Muscle layer of colon (tissue), 2 donors: Measurements from ENCODE around the gene TSPAN11.
"Not testable (repeated sequence)": the region's sequence is repeated elsewhere in the genome, so short reads cannot be mapped to it uniquely, and the experiment has no call there.

Source experiments
- H3K27ac ChIP-seq: one replicate; pipeline ENCODE4 v1.7.0; 2013; ENCODE audit warnings: low read depth, mild to moderate bottlenecking, low read length, moderate library complexity
- H3K27me3 ChIP-seq, 2 donors: one replicate each; pipeline ENCODE4 v1.7.0; 2013; ENCODE audit warnings: low read length in 2 of 2, mild to moderate bottlenecking in 2 of 2; ENCODE audit not compliant: insufficient read depth in 2 of 2, control insufficient read depth in 1 of 2
- H3K36me3 ChIP-seq: one replicate; pipeline ENCODE4 v1.7.0; 2013; ENCODE audit warnings: mild to moderate bottlenecking, low read length; ENCODE audit not compliant: insufficient read depth
- H3K4me1 ChIP-seq: one replicate; pipeline ENCODE4 v1.7.0; 2013; ENCODE audit warnings: mild to moderate bottlenecking, low read length; ENCODE audit not compliant: insufficient read depth
- H3K4me3 ChIP-seq, 2 donors: one replicate each; pipeline ENCODE4 v1.7.0; 2013; ENCODE audit warnings: low read length in 2 of 2, low read depth in 1 of 2, mild to moderate bottlenecking in 1 of 2, moderate library complexity in 1 of 2
- H3K9ac ChIP-seq: one replicate; pipeline ENCODE4 v1.7.0; 2013; ENCODE audit warnings: low read length
- H3K9me3 ChIP-seq: one replicate; pipeline ENCODE4 v1.7.0; 2013; ENCODE audit warnings: mild to moderate bottlenecking, low read length
- donor health status: abdominal sarcoma.
- donor health status: Adenocarcinoma of cecum.

TSPAN11 gene

DNA sequence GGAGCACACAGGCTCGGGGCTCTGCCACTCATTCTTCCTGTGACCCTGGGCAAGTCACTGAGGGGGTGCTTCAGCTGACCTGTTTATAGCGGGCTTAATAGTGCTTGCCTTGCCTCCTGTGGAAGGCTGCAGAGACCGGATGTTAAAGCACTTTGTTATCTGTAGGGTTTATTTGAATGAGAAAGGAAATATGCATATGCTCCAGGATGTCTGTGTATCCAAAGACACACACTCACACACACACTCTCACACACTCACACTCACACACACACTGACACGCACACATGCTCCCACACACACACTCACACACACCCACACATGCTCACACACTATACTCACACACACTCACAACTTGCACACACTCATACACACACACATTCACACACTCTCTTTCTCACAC is 91.0 kb downstream of the TSPAN11 start:
- Histone ChIP-seq H3K27ac (no peak overlapping the region), H3K4me3 (no peak overlapping the region), H3K9me3 (no peaks in the 10 kb centered on the region), H3K27me3 (no peaks in the 10 kb centered on the region), H3K4me1 (no peaks in the 10 kb centered on the region), H3K36me3 (no peaks in the 10 kb centered on the region), H3K9ac (no peak overlapping the region)

DNA sequence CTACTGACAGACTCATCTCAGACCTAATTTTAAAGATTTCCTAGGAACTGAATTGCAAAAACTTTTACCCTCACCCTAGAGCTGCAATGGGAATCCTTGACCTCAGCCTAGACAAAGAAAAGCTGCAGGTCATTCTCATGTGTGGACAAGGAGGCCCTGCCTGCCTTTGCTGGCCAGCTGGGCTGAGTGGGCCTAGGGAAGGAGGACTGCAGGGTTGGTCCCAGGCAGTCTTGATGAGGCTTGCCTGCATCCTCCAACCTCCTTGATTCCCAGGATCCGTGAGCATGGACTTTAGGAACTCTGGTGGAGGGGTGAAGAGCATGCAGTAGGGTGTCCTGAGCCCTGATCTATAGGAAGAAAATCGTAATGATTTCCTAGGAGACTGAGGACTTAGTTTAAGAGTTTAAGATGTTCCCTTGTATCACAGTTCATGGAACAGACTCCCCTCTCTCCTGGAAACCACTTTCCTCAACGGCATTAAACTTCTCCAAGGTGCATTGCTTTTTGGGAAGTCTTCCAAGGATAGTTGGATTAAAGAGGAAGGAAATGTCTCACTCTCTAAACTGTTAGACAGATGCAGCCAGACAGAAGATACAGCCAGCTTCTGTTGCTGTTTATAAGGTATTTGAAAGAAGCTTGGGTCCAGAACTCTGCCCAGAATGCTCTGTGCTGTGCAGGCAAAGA is 91.7 kb downstream of the TSPAN11 start:
- Histone ChIP-seq H3K27ac (no peak overlapping the region), H3K36me3 (no peaks in the 10 kb centered on the region), H3K4me3 (no peak overlapping the region), H3K9ac (no peak overlapping the region), H3K9me3 (no peaks in the 10 kb centered on the region), H3K27me3 (no peaks in the 10 kb centered on the region), H3K4me1 (no peaks in the 10 kb centered on the region)

DNA sequence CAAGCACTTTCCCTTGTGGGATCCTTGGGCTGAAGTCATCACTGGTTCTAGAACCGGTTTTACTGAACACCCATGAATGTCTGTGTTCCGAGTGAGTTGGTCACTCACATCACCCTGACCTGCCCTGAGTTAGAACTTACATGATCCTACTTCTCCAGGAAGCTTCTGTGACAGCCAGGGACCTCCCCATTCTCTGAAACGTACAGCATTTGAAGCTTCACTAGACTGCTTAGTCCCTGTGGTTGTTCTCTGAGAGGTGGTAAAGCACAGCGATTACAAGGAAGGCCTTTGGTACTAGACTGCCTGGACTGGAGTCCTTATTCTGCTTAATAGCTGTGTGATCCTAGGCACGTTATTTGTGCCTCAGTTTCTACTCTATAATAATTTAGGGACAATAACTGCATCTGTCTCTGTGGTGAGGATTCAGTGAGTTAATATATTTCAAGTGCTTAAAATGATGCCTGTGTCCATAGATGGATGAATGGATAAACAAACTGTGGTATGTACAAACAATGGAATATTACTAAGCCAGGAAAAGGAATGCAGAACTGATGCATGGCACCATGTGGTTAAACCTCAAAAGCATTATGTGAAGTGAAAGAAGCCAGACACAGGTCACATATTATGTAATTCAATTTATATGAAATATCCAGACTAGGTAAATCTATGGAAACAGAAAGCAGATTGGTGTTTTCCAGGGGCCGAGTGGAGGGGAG is 92.4 kb downstream of the TSPAN11 start:
- H3K9ac ChIP-seq = no peak overlapping the region
- H3K27me3 ChIP-seq = no peaks in the 10 kb centered on the region
- no peaks in the 10 kb centered on the region for H3K4me1 ChIP-seq
- H3K9me3 ChIP-seq = no peaks in the 10 kb centered on the region
- no peak overlapping the region for H3K27ac ChIP-seq
- H3K4me3 ChIP-seq = no peak overlapping the region
- no peaks in the 10 kb centered on the region for H3K36me3 ChIP-seq

DNA sequence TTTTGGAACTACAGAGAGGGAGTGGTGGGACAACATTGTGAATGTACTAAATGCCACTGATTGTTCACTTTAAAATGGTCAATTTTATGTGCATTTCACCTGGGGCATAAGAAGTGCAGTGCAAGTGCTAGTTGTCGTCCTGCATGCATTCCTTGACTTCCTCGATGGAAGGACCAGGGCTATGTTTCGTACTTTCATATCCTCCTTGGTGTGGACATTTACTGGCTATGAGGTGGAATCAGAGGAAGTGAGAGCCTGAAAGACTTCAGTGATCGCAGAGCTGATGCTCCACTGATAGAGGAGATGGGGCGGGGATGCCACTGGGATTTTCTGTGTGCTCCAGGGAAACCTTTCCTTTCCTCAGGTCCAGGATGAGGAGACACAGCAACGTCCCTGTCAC is 93.0 kb downstream of the TSPAN11 start:
- H3K9me3 ChIP-seq = no peaks in the 10 kb centered on the region
- no peaks in the 10 kb centered on the region for H3K36me3 ChIP-seq
- H3K4me3 ChIP-seq = no peak overlapping the region
- H3K4me1 ChIP-seq = no peaks in the 10 kb centered on the region
- no peak overlapping the region for H3K27ac ChIP-seq
- no peaks in the 10 kb centered on the region for H3K27me3 ChIP-seq
- no peak overlapping the region for H3K9ac ChIP-seq

DNA sequence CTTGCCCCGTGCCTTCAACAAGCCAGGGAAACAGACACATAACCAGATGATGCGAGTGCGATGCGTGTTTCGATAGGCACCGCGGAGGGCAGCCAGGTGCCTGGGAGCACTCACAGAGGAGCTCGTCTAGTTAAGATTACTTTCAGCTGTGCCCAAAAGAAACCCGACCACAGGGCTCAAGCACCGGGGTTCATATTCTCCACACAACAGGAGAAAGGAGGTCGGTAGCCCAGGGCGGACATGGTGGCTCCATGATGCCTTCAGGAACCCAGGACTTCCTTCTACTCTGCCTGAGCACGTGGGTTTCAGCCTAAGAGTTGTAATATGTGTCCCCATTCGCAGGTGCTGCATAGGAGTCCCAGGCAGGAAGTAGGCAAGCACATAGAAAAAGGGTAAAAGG is 93.4 kb downstream of the TSPAN11 start:
- H3K27ac ChIP-seq = no peak overlapping the region
- H3K4me3 ChIP-seq = no peak overlapping the region
- H3K9ac ChIP-seq = no peak overlapping the region
- no peaks in the 10 kb centered on the region for H3K4me1 ChIP-seq
- H3K9me3 ChIP-seq = no peaks in the 10 kb centered on the region
- H3K36me3 ChIP-seq = no peaks in the 10 kb centered on the region
- no peaks in the 10 kb centered on the region for H3K27me3 ChIP-seq

DNA sequence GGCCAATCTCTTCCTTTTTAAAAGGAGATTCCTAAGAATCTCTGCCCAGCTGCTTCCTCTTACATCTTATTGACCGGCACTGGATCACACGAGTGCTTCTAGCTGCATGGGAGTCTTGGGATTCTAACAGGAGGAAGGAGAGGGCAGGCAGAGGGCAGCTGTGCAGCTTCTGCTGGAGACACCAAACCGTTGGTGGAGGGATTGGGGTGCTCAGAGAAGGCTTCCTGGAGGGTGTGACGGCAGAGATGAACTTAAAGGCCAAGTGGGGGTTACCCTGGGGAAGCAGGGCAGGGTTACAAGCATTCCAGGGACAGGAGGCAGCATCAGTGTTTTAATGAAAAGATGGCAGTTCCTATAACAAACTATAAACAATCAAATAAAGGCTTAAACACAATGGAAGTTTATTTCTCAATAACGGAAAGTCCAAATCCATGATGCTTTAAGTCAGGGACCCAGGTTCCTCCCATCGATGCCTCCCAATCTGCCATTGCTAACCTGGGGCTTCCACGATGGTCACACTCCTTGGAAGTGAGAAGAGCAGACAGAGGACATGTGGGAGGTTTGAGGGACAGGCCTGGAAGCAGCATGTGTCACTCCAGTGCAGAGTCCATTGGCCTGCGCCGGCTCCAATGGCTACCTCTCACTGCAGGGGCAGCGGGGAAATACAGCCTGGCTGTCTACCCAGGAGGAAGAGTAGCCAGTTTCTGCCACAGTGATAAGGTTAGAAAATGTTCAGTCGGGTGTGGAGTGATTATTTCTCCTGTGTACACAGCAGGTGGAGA is 94.0 kb downstream of the TSPAN11 start:
- no peaks in the 10 kb centered on the region for H3K4me1 ChIP-seq
- H3K27ac ChIP-seq = no peak overlapping the region
- no peaks in the 10 kb centered on the region for H3K9me3 ChIP-seq
- no peak overlapping the region for H3K9ac ChIP-seq
- H3K36me3 ChIP-seq = no peaks in the 10 kb centered on the region
- no peaks in the 10 kb centered on the region for H3K27me3 ChIP-seq
- H3K4me3 ChIP-seq = no peak overlapping the region

DNA sequence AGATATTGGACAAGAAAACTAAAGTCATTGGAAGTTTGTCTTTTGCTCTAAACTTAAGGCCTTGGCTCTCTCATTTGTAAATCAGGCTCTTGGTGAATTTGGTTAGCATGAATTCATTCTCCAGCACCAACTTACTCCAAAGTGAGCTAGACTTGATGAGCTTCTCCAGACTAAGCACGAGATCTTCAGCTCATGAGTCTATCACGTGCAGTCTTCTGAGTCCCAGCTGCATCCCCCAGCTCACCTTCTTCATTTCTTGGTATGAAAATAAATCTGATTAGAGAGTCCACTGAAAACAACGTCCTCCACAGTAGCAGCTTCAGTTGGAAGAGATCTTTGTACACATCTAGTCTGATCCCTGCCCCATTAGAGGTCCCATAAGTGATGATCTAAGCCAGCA is 94.6 kb downstream of the TSPAN11 start:
- no peak overlapping the region for H3K27ac ChIP-seq
- H3K4me3 ChIP-seq = no peak overlapping the region
- H3K9ac ChIP-seq = no peak overlapping the region
- no peaks in the 10 kb centered on the region for H3K36me3 ChIP-seq
- no peaks in the 10 kb centered on the region for H3K27me3 ChIP-seq
- no peaks in the 10 kb centered on the region for H3K9me3 ChIP-seq
- H3K4me1 ChIP-seq = no peaks in the 10 kb centered on the region

DNA sequence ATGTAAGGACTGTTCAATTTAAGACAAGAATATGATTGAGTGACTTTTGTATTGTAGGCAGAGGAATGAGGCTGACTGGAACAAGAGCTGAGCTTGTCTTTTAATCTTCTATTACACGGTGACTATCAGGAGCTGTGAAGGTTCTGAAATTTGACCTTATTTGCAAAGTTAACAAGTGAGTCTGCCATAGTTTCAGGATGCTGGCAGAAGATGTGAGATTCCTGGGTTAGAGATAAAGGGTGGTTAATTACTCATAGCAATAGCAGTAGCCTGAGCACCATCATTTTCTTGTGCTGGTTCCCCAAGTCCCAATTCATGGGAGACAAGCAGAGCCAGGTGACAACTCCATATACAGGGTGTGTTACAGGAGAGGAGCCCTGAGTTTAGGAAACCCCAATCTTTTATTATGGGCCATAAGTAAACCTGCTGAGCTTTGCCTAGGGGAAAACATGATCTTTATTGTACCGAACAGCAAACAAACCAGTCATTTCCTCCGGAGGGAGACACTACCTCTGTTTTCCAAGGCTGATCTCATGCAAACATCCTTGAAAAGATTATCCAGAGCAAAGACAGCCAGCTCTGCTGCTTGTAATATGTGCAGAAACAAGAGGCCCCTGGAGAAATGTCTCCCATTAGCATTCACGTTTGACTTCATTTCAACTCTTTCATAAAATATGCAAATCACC is 95.4 kb downstream of the TSPAN11 start:
- Histone ChIP-seq H3K27ac (no peak overlapping the region), H3K4me3 (no peak overlapping the region), H3K9ac (no peak overlapping the region), H3K9me3 (no peaks in the 10 kb centered on the region), H3K27me3 (no peaks in the 10 kb centered on the region), H3K36me3 (no peaks in the 10 kb centered on the region), H3K4me1 (no peaks in the 10 kb centered on the region)

DNA sequence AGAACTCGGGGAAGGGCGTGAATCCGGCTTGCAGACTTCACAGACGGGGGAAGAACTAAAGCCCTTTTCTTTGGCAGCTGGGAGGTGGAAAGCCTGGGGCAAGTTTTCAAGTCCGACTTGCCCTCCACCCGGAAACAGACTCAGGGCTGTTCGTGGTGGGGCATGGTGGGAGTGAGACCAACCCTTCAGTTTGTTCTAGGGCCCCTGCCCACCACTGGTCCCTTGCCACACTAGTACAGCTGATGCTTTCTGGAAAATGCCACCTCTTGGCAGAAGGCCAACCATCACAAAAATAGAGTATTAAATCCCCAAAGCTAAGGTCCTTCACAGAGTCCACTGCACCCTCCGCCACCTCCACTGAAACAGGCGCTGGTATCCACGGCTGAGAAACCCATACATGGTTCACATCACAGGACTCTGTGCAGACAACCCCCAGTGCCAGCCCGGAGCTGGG is 96.8 kb downstream of the TSPAN11 start:
- Histone ChIP-seq H3K27ac (no peak overlapping the region), H3K4me1 (no peaks in the 10 kb centered on the region), H3K4me3 (no peak overlapping the region), H3K36me3 (no peaks in the 10 kb centered on the region), H3K27me3 (no peaks in the 10 kb centered on the region), H3K9ac (no peak overlapping the region), H3K9me3 (no peaks in the 10 kb centered on the region)

DNA sequence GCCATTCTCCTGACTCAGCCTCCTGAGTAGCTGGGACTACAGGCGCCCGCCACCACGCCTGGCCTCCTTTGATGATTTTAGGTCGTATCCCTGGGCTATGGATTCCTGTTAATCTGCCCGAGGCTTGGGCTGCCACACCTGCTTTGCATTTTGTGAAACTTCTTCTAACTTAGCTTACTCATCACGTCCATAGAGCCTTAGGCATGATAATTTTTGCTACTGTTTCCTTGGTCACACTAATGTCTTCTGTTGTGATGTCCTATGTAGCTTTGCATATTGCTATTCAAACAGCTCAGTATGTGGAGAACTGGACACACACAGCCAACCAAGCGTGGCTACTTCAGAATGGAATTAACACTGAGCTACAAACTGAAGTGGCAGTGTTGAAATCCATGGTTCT is 99.7 kb downstream of the TSPAN11 start:
- H3K9ac ChIP-seq = no peak overlapping the region
- H3K4me1 ChIP-seq = no peaks in the 10 kb centered on the region
- H3K9me3 ChIP-seq = no peaks in the 10 kb centered on the region
- H3K27ac ChIP-seq = no peak overlapping the region
- H3K36me3 ChIP-seq = no peaks in the 10 kb centered on the region
- no peaks in the 10 kb centered on the region for H3K27me3 ChIP-seq
- no peak overlapping the region for H3K4me3 ChIP-seq

DNA sequence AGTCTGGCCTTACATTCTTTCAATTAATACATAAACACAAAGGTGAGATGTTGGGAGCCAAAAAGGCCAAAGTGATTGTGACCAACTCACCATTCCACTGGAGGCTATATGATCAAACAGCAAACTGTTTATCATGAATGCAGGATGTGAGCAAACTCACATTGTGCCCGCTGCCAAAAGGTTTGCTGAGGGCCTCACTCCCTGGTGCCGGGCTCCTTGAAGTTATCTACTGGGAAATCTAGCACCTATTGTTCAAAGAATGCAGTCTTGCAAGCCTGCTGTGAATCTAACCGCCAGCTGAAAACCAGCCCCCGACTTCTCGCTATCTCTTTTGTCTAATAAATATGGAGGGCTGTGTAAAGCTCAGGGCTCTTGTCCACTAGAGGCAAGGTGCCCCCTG is 100.5 kb downstream of the TSPAN11 start:
- not testable (repeated sequence) for H3K9me3 ChIP-seq, H3K4me1 ChIP-seq, H3K27me3 ChIP-seq, H3K27ac ChIP-seq, H3K9ac ChIP-seq, H3K4me3 ChIP-seq, H3K36me3 ChIP-seq
